CD4-positive, alpha-beta T cell treated with Interleukin-1 beta for 1 hour (primary cell): Measurements from ENCODE around the gene ORMDL3.
"Not testable (repeated sequence)": the region's sequence is repeated elsewhere in the genome, so short reads cannot be mapped to it uniquely, and the experiment has no call there.

Experiments used
- DNase-seq, 2 donors: peaks; one replicate each; pipeline ENCODE4 v3.0.0-alpha.2; 2020 to 2022

ORMDL3 gene

DNA sequence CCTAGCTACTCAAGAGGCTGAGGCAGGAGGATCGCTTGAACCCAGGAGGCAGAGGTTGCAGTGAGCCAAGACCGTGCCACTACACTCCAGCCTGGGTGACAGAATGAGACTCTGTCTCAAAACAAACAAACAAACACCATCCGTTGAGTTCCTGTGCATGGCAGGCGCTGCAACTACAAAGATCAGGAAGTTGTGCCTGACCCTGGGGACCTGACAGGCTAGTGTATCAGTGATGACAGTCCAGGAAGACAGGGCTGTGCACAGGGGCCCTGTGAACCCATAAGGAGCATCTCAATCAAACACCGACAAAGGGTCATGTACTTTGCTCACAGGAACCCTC lies 21.1 kb upstream of the ORMDL3 start:
- not testable (repeated sequence) for DNase-seq

DNA sequence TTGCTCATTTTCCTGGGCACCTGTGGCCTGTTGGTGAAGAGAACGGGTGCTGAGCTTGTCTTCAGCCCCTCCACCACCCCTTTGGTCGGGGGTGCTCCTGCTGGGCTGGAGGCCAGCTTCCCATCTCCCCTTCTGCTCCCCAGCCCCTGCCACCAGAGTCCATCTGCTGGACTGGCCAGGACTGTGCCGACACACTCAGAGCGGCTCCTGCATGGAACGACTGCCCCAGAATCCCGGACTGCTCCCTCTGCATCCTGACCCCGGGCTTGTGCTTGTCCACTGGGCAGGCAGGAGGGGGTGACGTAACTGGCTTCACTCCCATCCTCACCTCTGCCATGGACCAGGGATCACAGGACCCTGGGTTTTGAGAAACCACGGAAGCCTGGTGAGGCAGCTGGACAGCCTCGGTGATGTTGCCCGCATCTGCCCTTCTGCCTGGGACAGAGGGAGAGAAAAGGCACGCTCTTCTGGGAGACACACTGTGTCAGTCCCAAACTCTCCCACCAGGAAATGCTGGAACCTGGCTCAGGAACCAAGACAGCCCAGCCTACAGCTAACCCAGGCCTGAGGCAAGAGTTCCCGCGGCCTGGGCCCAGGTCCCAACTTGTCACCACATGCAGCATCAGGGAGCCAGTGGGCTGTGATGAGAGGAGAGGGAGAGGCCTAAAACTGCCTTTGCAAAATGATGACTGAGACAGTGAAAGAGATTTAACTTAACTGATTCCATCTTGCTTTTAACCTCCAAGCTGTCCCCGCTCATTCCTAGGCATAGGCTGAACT lies 19.3 kb upstream of the ORMDL3 start:
- DNase-seq: no peak

DNA sequence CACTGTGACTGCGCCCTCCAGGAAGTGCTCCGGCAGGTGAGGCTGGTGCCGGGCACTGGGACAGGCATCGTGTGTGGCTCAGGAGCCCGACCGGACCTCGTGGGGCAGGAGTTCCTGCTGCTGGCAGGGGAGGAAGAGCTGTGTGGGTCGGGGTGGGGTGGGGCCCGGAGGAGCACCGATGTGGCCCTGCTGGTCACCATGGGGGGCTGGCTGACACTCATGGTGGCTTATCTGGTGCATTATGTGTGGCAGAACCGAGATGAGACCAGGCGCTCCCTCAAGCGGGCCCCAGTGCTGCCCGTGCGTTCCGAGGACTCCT lies 17.0 kb upstream of the ORMDL3 start:
- no peak for DNase-seq

DNA sequence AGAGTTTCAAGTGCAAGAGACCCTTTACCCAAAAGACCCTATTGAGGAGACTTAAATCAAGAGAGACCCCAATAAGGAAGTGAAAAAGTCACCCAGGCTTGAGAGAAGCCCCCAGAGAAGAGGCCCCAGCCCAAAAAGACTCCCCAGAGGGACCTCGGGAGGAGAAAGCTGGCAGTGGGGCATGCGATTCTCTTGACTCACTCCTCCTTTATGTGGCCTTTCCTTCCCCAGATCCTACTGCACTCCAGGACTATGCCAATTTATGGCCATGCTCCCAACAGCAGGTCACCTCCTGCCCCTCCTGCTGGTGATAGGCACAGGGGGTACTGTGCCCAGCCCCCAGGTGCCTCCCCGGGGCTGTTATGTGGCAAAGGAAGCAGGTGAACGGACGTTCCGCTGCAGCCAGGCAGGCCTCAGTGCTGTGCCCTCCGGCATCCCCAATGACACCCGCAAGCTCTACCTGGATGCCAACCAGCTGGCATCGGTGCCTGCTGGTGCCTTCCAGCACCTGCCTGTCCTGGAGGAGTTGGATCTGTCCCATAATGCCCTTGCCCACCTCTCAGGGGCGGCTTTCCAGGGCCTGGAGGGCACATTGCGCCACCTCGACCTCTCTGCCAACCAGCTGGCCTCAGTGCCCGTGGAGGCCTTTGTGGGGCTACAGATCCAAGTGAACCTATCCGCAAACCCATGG lies 16.4 kb upstream of the ORMDL3 start:
- DNase-seq: no peak

DNA sequence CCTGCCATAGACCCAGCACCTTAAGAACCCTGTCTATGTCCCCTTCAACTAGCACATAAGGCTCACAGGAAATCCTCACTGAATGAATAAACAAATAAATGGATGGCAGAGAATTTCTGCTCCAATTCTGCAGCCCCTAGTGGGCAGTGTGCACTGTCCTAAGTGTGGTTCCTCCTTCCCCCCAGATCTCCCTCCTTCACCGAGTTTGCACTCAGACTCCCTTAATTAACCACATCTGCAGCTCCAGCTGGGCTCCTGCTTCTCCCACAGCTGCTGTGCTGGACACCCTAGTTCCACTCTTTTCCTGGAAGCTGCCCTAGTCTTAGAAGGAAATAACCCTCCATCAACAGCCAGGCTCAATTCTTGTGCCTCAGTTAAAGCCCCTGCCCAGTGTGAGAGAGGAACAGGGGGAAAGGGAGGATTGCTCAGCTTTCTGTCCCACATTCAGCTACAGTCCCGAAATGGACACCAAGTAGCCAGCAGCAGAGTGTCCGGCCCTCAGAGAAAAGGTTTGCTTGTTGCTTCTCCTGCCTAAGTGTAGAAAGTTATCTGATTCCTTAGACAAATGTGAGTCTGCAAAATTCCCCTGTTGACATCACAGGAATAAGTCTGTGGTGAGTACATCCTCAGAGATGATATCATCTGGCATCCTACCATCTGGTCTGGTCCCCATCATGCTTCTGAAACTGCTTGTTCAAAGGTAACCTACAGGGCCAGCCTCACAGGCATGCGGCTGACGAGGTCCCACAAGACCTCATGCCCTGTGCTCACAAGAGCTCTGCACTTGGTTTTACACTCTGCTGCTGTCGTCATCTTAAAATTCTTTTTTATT lies 12.4 kb upstream of the ORMDL3 start:
- DNase-seq: peak; percentile 20 to 41

DNA sequence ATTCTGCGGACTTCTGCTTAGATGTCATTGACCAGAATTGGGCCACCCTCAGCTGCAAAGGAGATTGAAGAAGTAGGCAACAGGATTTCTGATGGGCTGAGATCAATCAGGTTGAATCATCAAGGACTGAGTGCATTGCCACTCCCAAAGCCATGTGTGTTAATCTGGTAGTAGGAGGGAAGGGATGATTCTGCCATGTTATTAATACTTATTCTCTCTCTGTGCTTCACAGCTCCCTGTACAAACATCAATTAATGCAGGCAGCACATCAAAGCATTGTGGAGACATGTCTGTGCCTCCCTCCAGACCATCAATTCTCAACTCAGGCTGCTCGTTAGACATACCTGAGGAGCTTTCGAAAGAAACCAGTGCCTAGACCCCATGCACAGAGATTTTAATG lies 11.7 kb upstream of the ORMDL3 start:
- DNase-seq: no peak

DNA sequence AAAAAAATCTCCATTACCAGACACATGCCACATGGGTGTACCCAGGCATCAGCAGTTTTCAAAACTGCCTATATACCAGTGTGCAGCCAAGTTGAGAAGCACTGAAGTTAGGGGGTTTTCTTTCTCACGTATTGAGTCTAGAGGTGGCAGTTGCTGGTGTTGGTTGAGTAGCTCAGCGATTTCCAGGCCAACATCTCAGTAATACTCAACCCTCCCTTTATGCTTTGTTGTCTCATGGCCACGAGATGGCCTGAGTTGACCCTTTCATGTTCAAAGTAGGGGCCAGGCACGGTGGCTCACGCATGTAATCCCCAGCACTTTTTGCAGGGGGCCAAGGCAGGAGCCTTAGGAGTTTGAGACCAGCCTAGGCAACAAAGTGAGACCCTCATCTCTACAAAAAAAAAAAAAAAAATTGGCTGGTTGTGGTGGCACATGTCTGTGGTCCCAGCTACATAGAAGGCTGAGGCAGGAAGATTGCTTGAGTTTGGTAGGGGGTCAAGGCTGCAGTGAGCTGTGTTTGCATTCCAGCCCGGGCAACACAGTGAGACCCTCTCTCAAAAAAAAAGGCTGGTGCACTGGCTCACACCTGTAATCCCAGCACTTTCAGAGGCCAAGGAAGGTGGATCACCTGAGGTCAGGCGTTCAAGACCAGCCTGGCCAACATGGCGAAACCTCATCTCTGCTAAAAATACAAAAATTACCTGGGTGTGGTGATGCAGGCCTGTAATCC lies 10.9 kb upstream of the ORMDL3 start:
- no peak for DNase-seq

DNA sequence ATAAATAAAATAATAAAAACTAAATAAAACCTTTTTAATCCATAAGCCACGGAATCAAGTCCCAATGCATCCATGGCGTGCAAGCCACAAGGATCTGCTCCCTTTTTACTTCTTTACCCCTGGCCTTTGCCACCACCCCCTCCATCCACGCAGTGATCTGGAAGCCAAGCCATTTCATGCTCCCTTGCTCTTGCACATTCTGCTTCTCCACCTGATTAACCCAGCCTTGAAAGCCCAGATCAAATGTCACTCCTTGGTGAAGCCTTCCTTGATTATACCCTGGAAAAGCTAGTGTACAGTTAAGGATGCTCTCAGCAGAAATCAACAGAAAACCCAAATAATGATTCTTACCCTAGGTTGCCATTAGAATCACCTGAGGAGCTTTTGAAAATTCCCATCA lies 10.0 kb upstream of the ORMDL3 start:
- DNase-seq: no peak

DNA sequence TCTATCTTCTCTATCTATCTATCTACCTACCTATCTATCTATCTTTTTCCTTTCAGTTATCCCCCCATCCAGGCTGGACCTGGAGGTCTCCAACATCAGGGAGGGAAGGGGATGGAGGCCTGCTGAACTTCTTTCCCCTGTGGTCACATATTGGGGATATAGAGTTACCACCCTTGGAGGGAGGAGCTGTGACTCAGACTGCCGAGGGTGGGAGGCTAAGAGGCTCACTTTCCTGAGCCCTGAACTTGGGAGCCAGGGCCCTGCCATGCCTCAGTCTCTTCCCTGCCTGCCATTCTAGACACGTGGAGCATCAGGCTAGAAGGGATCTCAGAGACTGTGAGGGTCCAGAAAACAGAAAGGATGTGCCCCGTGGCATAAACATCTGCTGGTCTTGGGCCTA lies 8.5 kb upstream of the ORMDL3 start:
- DNase-seq: no peak

DNA sequence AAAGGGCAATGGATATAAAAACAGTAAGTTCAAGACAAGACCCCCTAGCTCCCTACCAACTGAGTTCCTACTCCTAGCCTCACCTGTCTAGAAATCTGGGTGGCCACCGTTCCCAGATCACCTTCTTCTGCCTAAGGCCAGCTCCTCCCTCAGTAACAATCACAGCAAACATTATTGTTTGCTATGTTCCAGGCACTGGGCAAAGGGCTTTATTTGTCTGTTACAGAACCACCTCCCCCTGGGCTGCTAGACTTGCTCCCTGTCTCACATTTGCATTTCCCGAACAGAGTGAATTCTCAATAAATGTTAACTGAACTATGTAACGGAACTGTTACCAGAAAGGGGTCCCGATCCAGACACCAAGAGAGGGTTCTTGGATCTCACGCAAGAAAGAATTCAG lies 6.9 kb upstream of the ORMDL3 start:
- no peak for DNase-seq

DNA sequence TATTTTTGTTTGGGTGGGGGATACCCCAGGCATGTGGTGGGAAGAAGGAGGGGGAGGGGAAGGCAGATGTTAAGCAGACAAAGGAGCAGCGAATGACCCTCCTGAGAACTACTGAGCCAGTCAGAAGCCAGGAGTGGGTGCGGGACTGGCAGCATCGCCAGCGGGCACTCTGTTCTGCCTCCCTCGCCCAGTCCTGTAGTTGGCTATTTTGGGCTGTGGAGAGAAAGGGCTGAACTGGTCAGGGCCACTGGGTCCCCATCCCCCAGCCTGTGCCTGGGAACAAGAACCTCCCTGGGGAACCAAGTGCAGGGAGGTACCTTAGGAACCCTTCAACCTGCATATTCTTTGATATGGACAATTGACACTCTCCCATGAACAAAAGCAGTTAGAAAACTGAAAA lies 6.5 kb upstream of the ORMDL3 start:
- no peak for DNase-seq

DNA sequence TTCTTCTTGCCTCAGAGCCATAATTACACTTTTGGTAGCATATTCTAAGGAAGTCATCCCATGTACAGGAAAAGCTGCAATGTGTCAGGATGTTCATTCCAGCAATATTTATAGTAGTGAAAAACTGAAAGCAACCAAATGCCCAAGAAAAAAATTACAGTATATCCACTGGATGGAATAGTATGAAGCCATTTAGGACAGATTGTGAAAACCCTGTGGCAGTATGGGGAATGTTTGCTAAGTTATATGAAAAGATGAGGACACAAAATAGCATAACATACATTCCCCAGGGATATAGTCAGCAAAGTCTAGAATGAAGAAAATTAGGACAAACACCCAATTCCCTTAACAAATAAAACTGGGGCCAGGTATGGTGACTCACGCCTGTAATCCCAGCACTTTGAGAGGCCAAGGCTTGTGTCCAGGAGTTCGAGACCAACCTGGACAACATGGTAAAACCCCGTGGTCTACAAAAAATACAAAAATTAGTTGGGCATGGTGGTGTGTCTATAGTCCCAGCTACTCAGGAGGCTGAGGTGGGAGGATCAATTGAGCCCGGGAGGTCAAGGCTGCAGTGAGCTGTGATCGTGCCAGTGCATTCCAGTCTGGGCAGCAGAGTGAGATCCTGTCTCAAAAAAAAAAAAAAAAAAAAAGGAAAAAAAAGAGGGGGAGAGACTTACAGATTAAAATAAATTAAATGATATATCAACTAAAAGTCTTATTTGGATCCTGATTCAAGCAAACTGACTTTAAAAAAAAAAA lies 2.4 kb upstream of the ORMDL3 start:
- DNase-seq: no peak

DNA sequence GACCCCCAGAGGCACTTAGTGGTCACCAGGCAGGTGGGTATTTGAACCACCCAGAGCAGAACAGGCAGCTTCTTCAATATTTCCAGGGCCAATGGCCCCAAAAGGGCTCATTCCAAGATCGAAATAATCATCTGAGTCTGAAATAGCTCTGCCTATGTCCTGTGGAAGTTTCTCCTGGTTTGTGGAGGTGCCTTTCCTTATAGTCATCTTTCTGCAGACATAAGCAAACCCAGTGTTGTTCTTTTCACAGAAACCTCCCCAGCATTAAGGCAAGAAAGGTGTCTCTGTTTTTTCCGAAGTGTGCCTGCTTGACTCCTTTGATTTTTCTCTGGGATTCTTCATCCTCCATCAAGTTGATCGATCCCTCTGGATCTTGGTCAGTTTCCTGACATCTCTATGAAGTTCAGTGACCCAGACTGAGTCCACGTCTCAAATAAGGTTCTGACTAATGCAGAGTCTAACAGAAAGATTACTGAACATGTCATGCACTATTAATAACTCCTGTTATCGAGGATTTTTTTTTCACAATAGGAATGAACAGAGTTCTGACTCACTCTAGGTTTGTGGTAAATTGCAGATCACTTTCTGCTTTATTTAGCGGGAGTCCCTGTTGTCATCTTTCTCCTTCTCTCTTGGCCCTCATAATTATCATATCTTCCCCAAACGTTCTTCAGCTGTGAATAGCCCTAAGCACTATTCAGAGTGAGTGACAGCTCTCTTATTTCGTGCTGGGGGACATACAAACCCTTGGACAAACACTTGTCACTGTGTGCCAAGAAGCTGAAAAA lies 1.7 kb upstream of the ORMDL3 start:
- no peak for DNase-seq

DNA sequence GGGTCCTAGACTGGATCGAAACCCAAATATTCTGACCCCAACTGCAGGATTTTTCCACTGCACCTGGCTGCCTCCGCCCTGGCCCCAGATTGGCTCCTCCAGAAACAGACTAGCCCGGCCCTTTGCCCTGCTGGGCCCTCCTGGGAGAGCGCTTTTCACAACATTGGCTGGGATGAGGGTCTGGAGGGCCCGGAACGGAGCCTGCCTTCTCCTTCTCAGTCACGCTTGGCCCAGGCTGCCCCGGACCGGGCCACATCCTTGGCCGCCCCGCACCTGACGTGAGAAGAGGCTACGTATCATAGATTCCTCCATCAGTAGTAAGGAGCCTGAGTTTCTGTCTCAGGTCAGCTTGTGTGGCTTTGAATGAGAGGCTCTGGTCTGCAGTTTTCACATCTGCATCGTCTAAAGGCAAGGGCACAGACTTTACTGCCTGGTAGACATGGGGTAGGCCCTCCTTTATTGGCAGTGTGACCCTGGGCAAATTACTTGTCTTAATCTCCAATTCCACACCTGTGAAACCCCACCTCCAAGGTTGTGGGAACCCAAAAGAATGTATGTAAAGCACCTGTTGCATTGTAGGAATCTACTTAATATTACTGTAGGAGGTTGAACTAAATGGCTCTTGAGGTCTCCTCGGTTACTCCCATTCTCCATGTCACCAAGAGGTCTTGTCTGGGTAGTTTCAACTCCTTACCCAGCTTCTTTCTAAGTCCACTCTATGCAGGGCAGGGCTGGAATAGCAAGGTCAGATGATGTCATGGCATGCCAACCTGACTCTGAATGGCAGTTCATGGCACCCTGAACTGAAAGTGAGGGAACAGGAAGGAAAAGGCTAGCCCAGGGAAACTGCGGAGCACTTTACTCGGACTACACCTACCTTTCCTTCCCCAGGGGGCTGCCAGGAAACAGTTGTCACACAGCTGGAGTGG lies 792 bp upstream of the ORMDL3 start:
- no peak for DNase-seq

DNA sequence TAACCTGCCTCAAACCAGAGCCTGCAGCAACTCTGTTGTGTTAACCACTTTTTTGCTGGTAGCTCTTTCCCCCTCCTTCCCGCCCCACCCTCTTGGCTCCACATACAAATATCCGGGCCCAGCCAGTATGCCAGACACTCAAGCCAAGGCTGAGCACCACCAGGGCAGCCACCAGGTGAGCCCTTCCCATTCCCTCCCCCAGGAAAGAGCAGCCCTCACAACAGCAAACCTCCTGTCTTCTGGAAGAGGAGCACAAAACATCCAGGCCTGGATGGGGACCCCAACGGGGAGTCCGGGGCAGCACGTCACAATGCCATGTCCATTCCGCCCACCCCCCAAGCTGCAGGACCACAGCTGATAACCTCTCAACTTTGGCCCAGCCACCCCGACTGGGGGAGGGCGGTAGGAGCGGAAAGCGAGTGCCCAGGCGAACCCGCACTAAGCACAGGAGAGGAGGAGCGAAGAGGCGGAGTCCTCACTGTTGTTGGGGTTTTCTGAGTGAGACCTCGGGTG lies 757 bp downstream of the ORMDL3 start:
- DNase-seq: peak; percentile 51 to 72

DNA sequence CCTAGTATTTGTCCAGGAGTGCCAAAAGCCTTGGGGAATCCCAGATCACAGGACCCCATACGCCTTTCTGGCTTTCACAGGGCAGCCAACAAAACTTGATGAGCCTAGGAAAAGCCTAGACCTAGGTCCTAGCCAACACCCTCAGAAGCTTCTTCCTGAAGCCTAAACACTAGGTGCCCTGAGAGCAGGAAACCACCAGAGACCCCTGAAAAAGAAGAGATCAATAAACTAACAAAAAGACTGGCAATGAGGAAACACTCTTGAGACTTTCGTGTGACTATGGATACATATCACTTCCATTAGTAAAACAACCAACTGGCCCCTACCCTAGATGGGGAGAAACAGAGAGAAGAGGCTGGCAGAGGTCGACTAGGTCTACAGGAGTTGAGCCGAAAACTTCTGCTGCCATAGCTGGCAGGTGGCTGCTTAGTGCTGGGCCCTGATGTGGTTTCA lies 1.2 kb downstream of the ORMDL3 start:
- DNase-seq: no peak

DNA sequence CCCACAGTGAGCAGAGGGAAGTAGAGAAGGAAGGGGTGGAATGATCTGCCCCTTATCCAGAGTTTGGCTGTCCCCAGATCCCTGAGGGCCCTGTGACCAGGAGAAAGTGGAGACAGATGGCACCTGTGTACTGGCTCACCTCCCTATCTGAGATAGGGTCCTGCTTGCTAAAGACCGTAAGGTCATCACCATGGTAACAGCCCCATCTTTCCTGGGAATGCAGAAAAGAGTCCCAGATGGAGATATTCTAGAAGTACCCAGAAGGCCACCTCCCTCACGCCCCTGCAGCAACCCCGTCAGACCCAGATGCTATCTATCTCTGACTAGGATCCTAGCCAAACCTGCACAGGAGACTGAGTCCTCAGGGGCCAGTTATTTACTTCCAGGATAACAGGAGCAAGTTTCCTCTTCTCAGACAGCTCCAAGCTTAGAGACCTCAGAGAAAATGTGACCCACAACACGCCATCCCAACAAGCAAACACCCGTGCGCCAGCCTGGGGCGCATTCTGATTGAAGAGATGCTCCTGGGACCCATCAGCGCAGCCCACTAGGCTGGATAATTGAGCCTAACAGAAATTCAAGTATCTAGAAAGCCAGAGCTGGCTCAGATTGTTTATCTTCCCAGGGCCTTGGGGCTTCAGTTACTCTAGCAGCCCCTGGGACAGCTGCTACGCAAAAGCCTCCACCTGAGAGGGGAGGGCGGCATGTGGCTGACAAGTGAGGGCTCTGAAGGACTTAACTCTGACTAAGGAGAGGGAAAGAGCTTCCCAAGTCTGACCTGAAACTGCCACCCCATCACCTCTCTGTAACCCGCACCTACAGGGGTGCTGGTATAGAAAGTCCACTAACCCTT lies 1.9 kb downstream of the ORMDL3 start:
- no peak for DNase-seq

DNA sequence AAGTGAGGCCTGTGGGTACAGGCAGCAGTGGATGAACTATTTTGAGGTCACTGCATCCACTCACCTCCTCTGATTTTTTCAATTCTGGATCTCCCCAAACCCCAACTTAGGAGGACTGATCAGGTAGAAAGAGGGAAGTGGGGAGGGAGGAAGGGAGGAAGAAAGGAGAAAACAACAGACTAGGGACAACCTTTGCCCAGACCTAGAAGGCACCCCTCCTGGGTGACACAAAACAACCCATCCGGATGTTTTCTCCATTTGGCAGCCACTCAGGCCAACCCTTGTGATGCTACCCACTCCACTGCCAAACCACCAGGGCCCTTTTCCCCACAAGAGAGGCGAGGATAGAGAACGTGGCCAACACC lies 2.7 kb downstream of the ORMDL3 start:
- DNase-seq: no peak
